Activated effector memory CD4-positive, alpha-beta T cell treated with Interleukin-2 at 50 U/mL for 16 hours (primary cell): ENCODE results near the gene TMEM170B.
A peak's percentile ranks its signal among the peaks of the same experiment; 100 is the strongest.

Source experiments
- DNase-seq: peaks from one replicate; pipeline ENCODE4 v3.0.0-alpha.2; 2020

The TMEM170B gene

GRCh38 chr6:11537229-11538051 lies at the start of gene TMEM170B:
TMEM170B (plus strand) TSS chr6:11537749; CDS start chr6:11538278, 529 bp downstream.
- peak; percentile 96 for DNase-seq

GRCh38 chr6:11490996-11491395 lies 46.6 kb upstream of the TMEM170B start:
- no peak for DNase-seq

DNA sequence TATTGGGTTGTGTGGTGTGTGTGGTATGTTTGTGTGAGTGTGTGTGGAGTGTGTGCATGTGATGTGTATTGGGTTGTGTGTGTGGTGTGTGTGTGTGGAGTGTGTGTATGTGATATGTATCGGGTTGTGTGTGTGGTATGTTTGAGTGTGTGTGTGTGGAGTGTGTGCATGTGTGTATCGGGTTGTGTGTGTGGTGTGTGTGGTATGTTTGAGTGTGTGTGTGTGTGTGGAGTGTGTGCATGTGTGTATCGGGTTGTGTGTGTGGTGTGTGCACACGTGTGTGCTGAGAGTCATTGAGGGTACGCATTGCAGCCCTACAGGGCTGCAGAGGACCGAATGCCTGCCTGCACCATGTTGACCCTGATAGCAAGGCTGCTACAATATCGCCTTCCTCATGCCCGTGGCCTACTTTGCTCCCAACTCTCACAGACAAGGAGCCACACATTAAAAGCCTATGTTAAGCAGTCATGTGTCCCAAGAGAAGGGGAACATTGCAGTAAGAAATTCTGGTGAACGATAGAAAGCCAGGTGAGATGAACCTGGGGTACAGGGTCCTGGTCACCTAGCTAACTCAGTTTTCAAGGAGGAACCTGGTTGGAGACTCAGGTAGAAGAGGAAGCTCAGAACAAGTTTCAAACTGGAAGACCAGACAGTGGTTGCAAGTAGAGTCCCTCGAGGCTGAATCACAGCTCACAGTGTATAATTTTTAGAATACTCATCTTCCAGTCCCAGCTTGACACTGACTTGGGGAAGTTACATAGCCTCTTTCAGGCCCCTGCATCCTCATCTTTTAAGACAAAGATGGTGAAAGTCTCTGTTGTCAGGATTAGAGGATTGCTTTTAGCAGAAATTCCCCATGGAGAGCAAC lies 45.7 kb upstream of the TMEM170B start:
- no peak for DNase-seq

DNA sequence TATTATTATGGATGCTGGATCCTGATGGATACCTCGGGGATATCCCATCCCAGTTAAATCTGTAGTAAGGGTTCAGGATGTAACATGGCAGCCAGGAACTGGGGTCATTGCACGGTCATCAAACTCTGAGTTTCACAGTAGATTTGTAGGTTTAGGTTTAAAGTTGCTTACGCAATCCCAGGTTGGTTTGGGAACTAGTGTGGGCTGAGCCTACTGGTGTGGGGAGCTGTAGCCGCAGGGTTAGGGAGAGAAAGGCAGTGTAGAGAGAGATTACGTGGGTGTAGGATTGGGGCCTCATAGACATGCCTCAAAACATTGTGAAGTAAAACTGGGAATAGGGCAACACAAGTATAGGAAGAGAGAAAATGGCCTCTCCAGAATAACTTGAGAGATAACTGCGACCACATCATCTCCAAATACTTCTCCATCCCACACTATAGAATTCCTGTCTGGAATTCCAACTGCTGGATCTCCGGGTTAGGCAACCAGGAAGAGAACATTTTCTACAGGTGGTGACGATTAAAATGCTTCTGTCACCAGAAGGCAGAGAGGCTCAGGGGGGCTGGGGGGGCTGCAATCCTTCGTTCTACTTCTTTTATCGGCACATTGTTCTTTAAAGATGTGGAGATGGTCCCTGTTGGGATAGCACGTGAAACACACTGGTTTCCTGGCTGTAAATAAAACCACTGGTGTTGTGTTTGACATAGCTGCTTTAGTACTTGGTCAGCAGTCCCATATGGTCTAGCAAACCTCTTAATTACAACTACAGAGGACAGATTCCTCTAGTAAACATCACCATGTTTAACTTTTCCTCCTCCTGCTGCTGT lies 44.9 kb upstream of the TMEM170B start:
- DNase-seq, result no peak

- no peak for DNase-seq
Observed at GRCh38 chr6:11493974-11494373, 43.6 kb upstream of the TMEM170B start.

- DNase-seq, result no peak
Observed at GRCh38 chr6:11494786-11495564, 42.6 kb upstream of the TMEM170B start.

DNA sequence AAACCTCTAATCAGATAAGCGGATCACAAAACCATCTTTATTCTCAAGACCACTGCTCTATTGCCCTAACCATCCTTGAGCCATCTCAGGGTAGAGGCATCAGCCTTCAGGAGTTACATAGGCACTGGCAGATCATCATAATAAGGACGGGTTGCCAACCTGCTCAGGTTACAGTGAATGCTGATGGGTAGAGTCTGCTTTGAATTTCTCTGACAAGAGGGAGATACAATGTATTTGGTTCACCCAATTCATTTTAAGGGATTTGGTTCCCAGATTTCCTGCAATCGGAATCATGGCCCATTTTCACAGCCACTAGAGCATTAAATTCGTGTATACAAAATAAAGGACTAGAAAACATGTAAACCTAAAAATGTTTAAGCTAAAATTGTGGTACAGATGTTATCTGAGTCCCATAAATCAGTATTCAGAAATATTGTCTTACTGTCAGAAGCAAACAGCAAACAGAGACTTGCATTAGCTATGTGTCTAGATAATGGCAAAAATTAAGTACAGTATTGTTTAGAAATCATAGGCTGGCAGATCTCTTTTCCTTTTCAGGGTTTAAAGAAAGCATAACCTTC lies 41.9 kb upstream of the TMEM170B start:
- no peak for DNase-seq

GRCh38 chr6:11496152-11497060 lies 41.1 kb upstream of the TMEM170B start:
- DNase-seq, result peak; percentile 43

DNA sequence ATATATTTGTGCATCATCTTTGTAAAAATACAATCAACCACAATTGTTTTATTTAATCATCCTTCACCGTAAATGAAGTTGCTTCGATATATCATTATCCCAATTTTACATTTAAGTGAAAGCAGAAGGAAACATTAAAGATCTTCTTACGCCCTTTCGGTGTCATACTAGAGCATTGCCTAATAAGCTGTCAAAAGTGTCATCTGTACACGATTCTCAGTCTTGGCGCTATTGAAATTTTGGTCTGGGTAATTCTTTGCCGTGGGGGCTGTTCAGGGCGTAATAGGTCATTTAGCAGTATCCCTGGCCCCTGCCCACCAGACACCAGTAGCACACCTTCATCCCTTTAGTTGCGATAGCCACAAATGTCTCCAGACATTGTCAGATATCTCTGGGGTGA lies 40.4 kb upstream of the TMEM170B start:
- no peak for DNase-seq

- DNase-seq, result no peak
Observed at GRCh38 chr6:11497881-11498280, 39.7 kb upstream of the TMEM170B start.

DNA sequence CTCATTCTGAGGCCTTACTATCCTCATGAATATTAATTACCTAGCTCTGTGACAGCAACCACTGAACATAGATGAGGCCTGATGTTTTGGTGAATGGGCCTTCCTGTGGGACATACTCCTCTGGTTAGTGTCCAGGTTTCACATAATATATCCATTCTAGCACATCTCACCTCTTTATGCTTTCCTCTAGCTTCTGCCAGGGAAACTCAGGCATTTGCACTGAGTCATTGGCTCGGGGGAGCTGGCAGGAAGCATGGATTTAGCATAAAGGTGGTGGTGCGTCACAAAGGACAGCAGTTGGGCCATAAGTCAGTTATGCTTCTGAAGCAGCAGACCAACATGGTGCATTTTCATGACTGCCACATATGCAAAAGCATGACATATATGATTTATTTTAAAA lies 37.5 kb upstream of the TMEM170B start:
- DNase-seq, result no peak

- no peak for DNase-seq
Observed at GRCh38 chr6:11509471-11509870, 28.1 kb upstream of the TMEM170B start.

- DNase-seq, result no peak
Observed at GRCh38 chr6:11514672-11515071, 22.9 kb upstream of the TMEM170B start.

GRCh38 chr6:11515763-11516162 lies 21.8 kb upstream of the TMEM170B start:
- DNase-seq, result no peak

DNA sequence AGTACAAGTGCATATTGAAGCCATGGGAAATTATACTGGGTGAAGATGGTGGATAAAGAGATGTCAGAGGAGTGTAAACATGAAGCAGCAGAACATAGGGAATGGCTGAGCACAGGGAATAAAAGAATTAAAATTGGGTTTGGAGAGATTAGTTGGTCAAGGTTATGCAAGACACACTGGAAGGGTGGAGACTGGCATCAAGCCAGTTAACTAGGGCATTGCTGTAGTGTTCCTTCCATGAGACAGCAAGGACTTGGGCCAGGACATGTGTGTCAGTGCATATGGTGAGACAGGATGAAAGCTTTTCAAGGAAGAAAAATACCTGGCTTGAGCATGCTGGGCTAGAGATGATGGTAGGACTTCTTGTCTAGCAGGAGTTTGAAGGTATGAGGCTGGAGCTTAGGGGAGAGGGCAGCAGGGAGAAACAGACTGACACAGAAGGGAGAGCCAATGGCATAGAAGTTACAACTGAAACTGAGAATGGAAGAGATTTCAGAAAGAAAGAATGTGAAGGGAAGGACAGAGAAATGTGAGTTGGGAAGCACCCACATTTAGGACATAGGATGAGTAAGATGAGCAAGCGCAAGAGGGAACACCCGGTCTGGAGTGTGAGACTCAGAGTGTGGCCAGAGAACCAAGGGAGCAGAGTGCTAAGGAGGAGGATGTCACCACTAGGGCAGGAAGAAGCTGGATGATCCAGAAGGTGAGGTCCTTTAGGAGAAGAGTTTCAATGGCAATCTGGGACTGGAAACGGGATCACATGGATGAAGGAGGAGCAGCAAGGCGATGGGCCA lies 14.5 kb upstream of the TMEM170B start:
- no peak for DNase-seq

GRCh38 chr6:11525468-11526155 lies 11.9 kb upstream of the TMEM170B start:
- DNase-seq, result no peak

DNA sequence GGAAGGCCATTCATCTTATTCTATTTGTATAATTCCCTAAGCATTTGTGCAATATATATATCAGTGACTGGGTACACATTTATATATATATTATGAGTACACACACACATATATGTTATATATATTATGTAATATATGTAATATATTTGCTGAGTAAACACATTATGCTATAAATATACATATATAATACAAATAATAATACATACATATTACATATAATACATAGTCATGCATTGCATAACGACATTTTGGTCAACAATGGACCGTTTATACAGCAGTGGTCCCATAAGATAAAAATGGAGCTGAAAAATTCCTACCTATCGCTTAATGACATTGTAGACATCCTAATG lies 11.4 kb upstream of the TMEM170B start:
- no peak for DNase-seq

DNA sequence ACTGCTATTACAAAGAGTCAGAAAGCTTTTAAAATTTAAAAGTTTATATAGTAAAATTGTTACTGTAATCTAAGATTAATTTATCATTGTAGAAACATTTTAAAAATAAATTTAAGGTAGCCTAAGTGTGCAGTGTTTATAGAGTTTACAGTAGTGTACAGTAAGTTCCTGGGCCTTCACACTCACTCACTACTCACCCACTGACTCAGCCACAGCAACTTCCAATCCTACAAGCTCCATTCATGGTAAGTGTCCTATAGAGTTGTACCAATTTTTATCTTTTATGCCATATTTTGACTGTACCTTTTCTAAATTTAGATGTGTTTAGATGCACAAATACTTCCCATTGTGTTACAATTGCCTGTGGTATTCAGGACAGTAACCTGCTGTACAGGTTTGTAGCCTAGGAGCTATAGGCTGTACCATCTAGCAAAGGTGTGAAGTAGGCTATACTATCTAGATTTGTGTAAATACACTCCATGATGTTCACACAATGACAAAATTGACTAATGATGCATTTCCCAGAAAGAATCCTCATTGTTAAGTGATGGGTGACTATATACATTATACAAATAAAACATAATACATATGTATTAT lies 10.2 kb upstream of the TMEM170B start:
- DNase-seq, result no peak

DNA sequence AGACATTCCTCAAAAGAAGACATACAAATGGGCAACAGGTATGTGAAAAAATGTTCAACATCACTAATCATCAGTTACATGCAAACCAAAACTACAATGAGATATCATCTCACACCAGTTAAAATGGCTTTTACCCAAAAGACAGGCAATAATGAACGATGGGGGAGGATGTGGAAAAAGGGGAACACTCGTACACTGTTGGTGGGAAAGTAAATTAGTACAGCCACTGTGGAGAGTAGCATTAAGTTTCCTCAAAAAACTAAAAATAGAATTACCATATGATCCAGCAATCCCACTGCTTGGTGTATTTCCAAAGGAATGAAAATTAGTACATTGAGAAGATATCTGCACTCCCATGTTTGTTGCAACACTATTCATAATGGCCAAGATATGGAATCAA lies 8.6 kb upstream of the TMEM170B start:
- no peak for DNase-seq
